H9 (cell line): ENCODE data around the gene BRCA2. TPM values are rescaled to one million over a fixed set of nuclear protein-coding genes. Genes with fewer than 3 reads are reported as not detected.
A peak's percentile ranks its signal among the peaks of the same experiment; 100 is the strongest.
"Not testable (repeated sequence)": the region's sequence is repeated elsewhere in the genome, so short reads cannot be mapped to it uniquely, and the experiment has no call there.

Experiments
- DNase-seq: peaks from one replicate; pipeline ENCODE4 v3.0.0-alpha.2; 2017
- H2AFZ ChIP-seq: one replicate; pipeline ENCODE4 v1.6.1; 2013; ENCODE audit warnings: mild to moderate bottlenecking, low read length, control low read depth, moderate library complexity
- H2AK5ac ChIP-seq: 2 replicates; pipeline ENCODE4 v1.6.1; 2013; ENCODE audit warnings: low read length, control low read depth, mixed read lengths; ENCODE audit not compliant: insufficient read length
- H2BK120ac ChIP-seq: one replicate; pipeline ENCODE4 v1.6.1; 2013; ENCODE audit warnings: low read depth, mild to moderate bottlenecking, low read length, control low read depth, inconsistent platforms; ENCODE audit not compliant: poor library complexity, severe bottlenecking
- H2BK12ac ChIP-seq: 2 replicates; pipeline ENCODE4 v1.6.1; 2013; ENCODE audit warnings: low read length, control low read depth, mixed read lengths, low read depth; ENCODE audit not compliant: insufficient read length
- H2BK15ac ChIP-seq: 2 replicates; pipeline ENCODE4 v1.6.1; 2013; ENCODE audit warnings: low read depth, low read length, control low read depth
- H2BK20ac ChIP-seq: one replicate; pipeline ENCODE4 v1.6.1; 2013; ENCODE audit warnings: low read depth, mild to moderate bottlenecking, low read length, control low read depth, inconsistent platforms; ENCODE audit not compliant: poor library complexity, severe bottlenecking
- H2BK5ac ChIP-seq: 2 replicates; pipeline ENCODE4 v1.6.1; 2013; ENCODE audit warnings: low read length, control low read depth, mixed read lengths; ENCODE audit not compliant: insufficient read length
- H3K14ac ChIP-seq: 2 replicates; pipeline ENCODE4 v1.6.1; 2013; ENCODE audit warnings: low read length, control low read depth; ENCODE audit not compliant: insufficient read depth
- H3K18ac ChIP-seq: 2 replicates; pipeline ENCODE4 v1.6.1; 2013; ENCODE audit warnings: low read depth, mild to moderate bottlenecking, mixed read lengths, low read length, control low read depth; ENCODE audit not compliant: insufficient read length
- H3K23ac ChIP-seq: 2 replicates; pipeline ENCODE4 v1.6.1; 2013; ENCODE audit warnings: low read length, control low read depth, mixed read lengths, low read depth; ENCODE audit not compliant: insufficient read length
- H3K23me2 ChIP-seq: 2 replicates; pipeline ENCODE4 v1.6.1; 2013; ENCODE audit warnings: low read depth, mild to moderate bottlenecking, mixed read lengths, low read length, control low read depth; ENCODE audit not compliant: insufficient read length, poor library complexity, severe bottlenecking
- H3K27ac ChIP-seq: 2 replicates; pipeline ENCODE4 v1.5.1; 2013; ENCODE audit warnings: low read length, control low read depth, mixed read lengths, low read depth; ENCODE audit not compliant: insufficient read length
- H3K27me3 ChIP-seq: 2 replicates; pipeline ENCODE4 v1.6.1; 2013; ENCODE audit warnings: low read length, control low read depth, inconsistent platforms; ENCODE audit not compliant: insufficient read depth
- H3K4ac ChIP-seq: 2 replicates; pipeline ENCODE4 v1.6.1; 2013; ENCODE audit warnings: low read depth, mild to moderate bottlenecking, control low read depth, inconsistent platforms, low read length, moderate library complexity
- H3K4me1 ChIP-seq: 2 replicates; pipeline ENCODE4 v1.6.1; 2013; ENCODE audit warnings: low read length, control low read depth, inconsistent platforms; ENCODE audit not compliant: insufficient read depth
- H3K4me2 ChIP-seq: 2 replicates; pipeline ENCODE4 v1.6.1; 2013; ENCODE audit warnings: low read length, control low read depth, mixed read lengths; ENCODE audit not compliant: insufficient read length, insufficient read depth
- H3K56ac ChIP-seq: 2 replicates; pipeline ENCODE4 v1.6.1; 2013; ENCODE audit warnings: low read depth, mild to moderate bottlenecking, mixed read lengths, low read length, control low read depth; ENCODE audit not compliant: insufficient read length
- H3K79me1 ChIP-seq: 2 replicates; pipeline ENCODE4 v1.6.1; 2013; ENCODE audit warnings: low read depth, mild to moderate bottlenecking, moderate library complexity, low read length, control low read depth, inconsistent platforms; ENCODE audit not compliant: insufficient read depth, poor library complexity, severe bottlenecking
- H3K79me2 ChIP-seq: 2 replicates; pipeline ENCODE4 v1.6.1; 2013; ENCODE audit warnings: low read length, control low read depth, inconsistent platforms; ENCODE audit not compliant: insufficient read depth
- H3K9ac ChIP-seq: 2 replicates; pipeline ENCODE4 v1.6.1; 2013; ENCODE audit warnings: low read length, control low read depth, mixed read lengths; ENCODE audit not compliant: insufficient read length; ENCODE audit errors: extremely low read depth
- H3K9me3 ChIP-seq: one replicate; pipeline ENCODE4 v1.6.1; 2013; ENCODE audit warnings: low read depth, low read length, inconsistent platforms; ENCODE audit not compliant: control insufficient read depth
- H3T11ph ChIP-seq: one replicate; pipeline ENCODE4 v1.6.1; 2013; ENCODE audit warnings: mild to moderate bottlenecking, low read length, control low read depth, inconsistent platforms
- H4K20me1 ChIP-seq: one replicate; pipeline ENCODE4 v1.6.1; 2013; ENCODE audit not compliant: control insufficient read depth, insufficient read length, insufficient read depth
- H4K5ac ChIP-seq: 2 replicates; pipeline ENCODE4 v1.6.1; 2013; ENCODE audit warnings: low read depth, mild to moderate bottlenecking, mixed read lengths, low read length, control low read depth; ENCODE audit not compliant: insufficient read length
- H4K8ac ChIP-seq: replicated peaks from 2 replicates; pipeline ENCODE4 v1.6.1; 2013; ENCODE audit warnings: low read length, control low read depth, mixed read lengths, low read depth; ENCODE audit not compliant: insufficient read length
- H4K91ac ChIP-seq: 2 replicates; pipeline ENCODE4 v1.6.1; 2013; ENCODE audit warnings: low read depth, mild to moderate bottlenecking, moderate library complexity, mixed read lengths, low read length, control low read depth; ENCODE audit not compliant: insufficient read length
- H3K27ac Mint-ChIP-seq, 3 experiments: 2 replicates in 2 of 3; 3 replicates in 1 of 3; pipeline ENCODE4 v1.8.0; 2020 to 2021; ENCODE audit warnings: mixed read lengths in 3 of 3, mild to moderate bottlenecking in 1 of 3, moderate library complexity in 1 of 3
- H3K27me3 Mint-ChIP-seq: 2 replicates; pipeline ENCODE4 v1.8.0; 2021; ENCODE audit warnings: low read depth, mild to moderate bottlenecking, moderate library complexity, mixed read lengths
- H3K36me3 Mint-ChIP-seq, 3 experiments: 2 replicates in 2 of 3; 3 replicates in 1 of 3; pipeline ENCODE4 v1.8.0; 2020 to 2021; ENCODE audit warnings: low read depth in 3 of 3, mixed read lengths in 3 of 3; ENCODE audit not compliant: insufficient read depth in 1 of 3
- H3K4me1 Mint-ChIP-seq, 2 experiments: 2 replicates each; pipeline ENCODE4 v1.8.0; 2020; ENCODE audit warnings: mixed read lengths in 2 of 2
- H3K4me3 Mint-ChIP-seq, 2 experiments: 2 replicates in 1 of 2; 3 replicates in 1 of 2; pipeline ENCODE4 v1.8.0; 2020 to 2021; ENCODE audit warnings: mild to moderate bottlenecking in 2 of 2, mixed read lengths in 2 of 2, moderate library complexity in 1 of 2
- H3K9me3 Mint-ChIP-seq, 2 experiments: 2 replicates in 1 of 2; 3 replicates in 1 of 2; pipeline ENCODE4 v1.8.0; 2020; ENCODE audit warnings: mild to moderate bottlenecking in 2 of 2, mixed read lengths in 2 of 2, moderate library complexity in 1 of 2
- WGBS: extraction: QIAGEN DNeasy Blood & Tissue Kit; methylation state at CpG from one replicate; pipeline ENCODE4 v1.1.7; 2013; ENCODE audit warnings: missing lambda C conversion rate, low lambda C conversion rate, mixed read lengths; ENCODE audit not compliant: insufficient read length; ENCODE audit errors: extremely low coverage; 5-methylcytosine and 5-hydroxymethylcytosine counted together
- total RNA-seq: library from RNA; stranded (reverse); gene quantifications from 2 replicates; pipeline ENCODE4 v1.2.1, GENCODE V29; 2021
- TF ChIP-seq, protein P1 (sequence below): fragments of 200-600 bp; sonication (generic); conservative IDR thresholded peaks from 3 replicates; pipeline ENCODE4 v1.8.0; 2021; ENCODE audit warnings: antibody characterized with exemption, mild to moderate bottlenecking

BRCA2 gene
- total RNA-seq, 1 experiment from 2014 or later, result 17.0 TPM

- Mint-ChIP-seq H3K4me1 (peaks cover 6 to 9% of the 10 kb centered on the region in 2 experiments), H3K36me3 (peaks cover 20 to 44% (median 28%) of the 10 kb centered on the region in 3 experiments), H3K9me3 (no peaks in the 10 kb centered on the region; a peak in 1 of 5 replicates), H3K4me3 (no peak overlapping the region), H3K27ac (no peak overlapping the region), H3K27me3 (no peaks in the 10 kb centered on the region)
- Histone ChIP-seq H4K8ac (no peak overlapping the region), H2BK5ac (no peak overlapping the region), H3K27me3 (no peaks in the 10 kb centered on the region), H4K5ac (no peak overlapping the region), H3K4ac (no peak overlapping the region), H2AFZ (no peak overlapping the region), H2BK20ac (no peak overlapping the region), H2BK12ac (no peak overlapping the region), H3K79me1 (no peaks in the 10 kb centered on the region), H3T11ph (no peak overlapping the region), H3K56ac (no peak overlapping the region), H4K91ac (no peak overlapping the region), H2AK5ac (no peak overlapping the region), H3K27ac (no peak overlapping the region), H3K18ac (no peak overlapping the region), H3K9ac (no peak overlapping the region), H3K79me2 (no peaks in the 10 kb centered on the region), H3K23me2 (no peaks in the 10 kb centered on the region), H3K23ac (no peak overlapping the region), H4K20me1 (no peaks in the 10 kb centered on the region), H3K4me2 (no peak overlapping the region), H3K4me1 (peaks cover 3% of the 10 kb centered on the region; the same call in 1 of the 2 replicates), H2BK15ac (no peak overlapping the region), H3K9me3 (no peaks in the 10 kb centered on the region), H3K14ac (no peak overlapping the region), H2BK120ac (no peak overlapping the region)
- WGBS, result no CpG with 5 or more reads among the region's 1 CpG
- TF ChIP-seq, protein P1, sequence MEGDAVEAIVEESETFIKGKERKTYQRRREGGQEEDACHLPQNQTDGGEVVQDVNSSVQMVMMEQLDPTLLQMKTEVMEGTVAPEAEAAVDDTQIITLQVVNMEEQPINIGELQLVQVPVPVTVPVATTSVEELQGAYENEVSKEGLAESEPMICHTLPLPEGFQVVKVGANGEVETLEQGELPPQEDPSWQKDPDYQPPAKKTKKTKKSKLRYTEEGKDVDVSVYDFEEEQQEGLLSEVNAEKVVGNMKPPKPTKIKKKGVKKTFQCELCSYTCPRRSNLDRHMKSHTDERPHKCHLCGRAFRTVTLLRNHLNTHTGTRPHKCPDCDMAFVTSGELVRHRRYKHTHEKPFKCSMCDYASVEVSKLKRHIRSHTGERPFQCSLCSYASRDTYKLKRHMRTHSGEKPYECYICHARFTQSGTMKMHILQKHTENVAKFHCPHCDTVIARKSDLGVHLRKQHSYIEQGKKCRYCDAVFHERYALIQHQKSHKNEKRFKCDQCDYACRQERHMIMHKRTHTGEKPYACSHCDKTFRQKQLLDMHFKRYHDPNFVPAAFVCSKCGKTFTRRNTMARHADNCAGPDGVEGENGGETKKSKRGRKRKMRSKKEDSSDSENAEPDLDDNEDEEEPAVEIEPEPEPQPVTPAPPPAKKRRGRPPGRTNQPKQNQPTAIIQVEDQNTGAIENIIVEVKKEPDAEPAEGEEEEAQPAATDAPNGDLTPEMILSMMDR, result no peak
- no peak for DNase-seq
These were observed 38.7 kb downstream of the BRCA2 start for GRCh38 chr13:32354040-32354439.

- not testable (repeated sequence) for H3K4me3 Mint-ChIP-seq, H3K18ac ChIP-seq, H2BK20ac ChIP-seq, H2AK5ac ChIP-seq, H3K4ac ChIP-seq, H2BK5ac ChIP-seq, H3K79me2 ChIP-seq, H3K9ac ChIP-seq, H3K4me1 ChIP-seq, H3K4me2 ChIP-seq, H3K9me3 Mint-ChIP-seq, H4K20me1 ChIP-seq, DNase-seq, H4K8ac ChIP-seq, H3K23ac ChIP-seq, H3K14ac ChIP-seq, H2BK15ac ChIP-seq, H3K27ac ChIP-seq, H3K27me3 Mint-ChIP-seq, H3K9me3 ChIP-seq, H3K56ac ChIP-seq, H2AFZ ChIP-seq, H4K5ac ChIP-seq, H2BK12ac ChIP-seq, H3T11ph ChIP-seq, H3K79me1 ChIP-seq, H3K4me1 Mint-ChIP-seq, H4K91ac ChIP-seq, H3K23me2 ChIP-seq, H2BK120ac ChIP-seq, H3K27me3 ChIP-seq
- Mint-ChIP-seq H3K36me3 (peaks cover 5 to 36% (median 11%) of the 10 kb centered on the region in 3 experiments), H3K27ac (0 out of 7 replicates have a peak overlapping the region, but pooled peaks of 1 of the 3 experiments have one; percentile 13)
- WGBS, result no CpG with 5 or more reads among the region's 8 CpGs
These were observed 40.6 kb downstream of the BRCA2 start for GRCh38 chr13:32355935-32356334.
